ENCODE data around the gene TM2D3. TPM values are rescaled to one million over a fixed set of nuclear protein-coding genes. Genes with fewer than 3 reads are reported as not detected.

TM2D3 gene
- total RNA-seq, 4 donors from 2014 or later: 38.2 to 58.3 (median 50.7) TPM

DNA sequence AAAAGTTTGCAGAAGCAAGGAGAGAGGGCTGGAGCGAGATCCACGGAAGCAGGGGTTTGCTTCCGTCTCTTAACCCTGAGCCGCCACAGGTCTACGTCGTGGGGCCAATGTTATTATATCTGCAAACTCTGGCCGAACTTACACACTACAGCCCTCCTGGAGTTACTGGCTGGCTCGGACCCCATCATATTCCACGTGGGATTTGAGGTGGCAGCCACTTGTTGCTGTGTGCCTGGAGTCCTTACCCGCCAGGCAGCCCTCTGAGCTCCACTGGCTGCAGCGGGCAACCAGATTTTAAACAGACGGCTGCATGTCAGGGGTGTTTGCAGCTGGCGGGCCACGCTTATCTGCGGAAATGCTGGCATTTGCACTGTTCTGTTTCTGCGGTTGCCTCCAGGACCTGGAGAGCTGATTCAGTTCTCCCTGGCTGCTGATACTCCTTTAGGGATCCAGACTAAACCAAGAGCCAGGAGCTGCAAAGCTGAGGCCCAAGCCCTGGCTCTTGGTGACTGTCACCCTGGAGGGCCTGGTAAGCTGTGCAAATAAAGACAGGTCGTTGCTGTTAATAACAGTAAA is 34.7 kb downstream of the TM2D3 start:
- ATAC-seq: no peak
- Histone ChIP-seq H3K9me3 (no peaks in the 10 kb centered on the region), H3K27me3 (no peaks in the 10 kb centered on the region), H3K27ac (no peak overlapping the region), H3K36me3 (no peaks in the 10 kb centered on the region), H3K4me1 (peaks cover 0 to 57% (median 14%) of the 10 kb centered on the region in 3 donors), H3K4me3 (no peak overlapping the region)
- TF ChIP-seq EP300 (IDR thresholded peaks at IDR 0.05) (no peak), POLR2AphosphoS5 (IDR thresholded peaks at IDR 0.05) (no peak), POLR2A (IDR thresholded peaks at IDR 0.05) (no peak)
- TF ChIP-seq, protein P1, sequence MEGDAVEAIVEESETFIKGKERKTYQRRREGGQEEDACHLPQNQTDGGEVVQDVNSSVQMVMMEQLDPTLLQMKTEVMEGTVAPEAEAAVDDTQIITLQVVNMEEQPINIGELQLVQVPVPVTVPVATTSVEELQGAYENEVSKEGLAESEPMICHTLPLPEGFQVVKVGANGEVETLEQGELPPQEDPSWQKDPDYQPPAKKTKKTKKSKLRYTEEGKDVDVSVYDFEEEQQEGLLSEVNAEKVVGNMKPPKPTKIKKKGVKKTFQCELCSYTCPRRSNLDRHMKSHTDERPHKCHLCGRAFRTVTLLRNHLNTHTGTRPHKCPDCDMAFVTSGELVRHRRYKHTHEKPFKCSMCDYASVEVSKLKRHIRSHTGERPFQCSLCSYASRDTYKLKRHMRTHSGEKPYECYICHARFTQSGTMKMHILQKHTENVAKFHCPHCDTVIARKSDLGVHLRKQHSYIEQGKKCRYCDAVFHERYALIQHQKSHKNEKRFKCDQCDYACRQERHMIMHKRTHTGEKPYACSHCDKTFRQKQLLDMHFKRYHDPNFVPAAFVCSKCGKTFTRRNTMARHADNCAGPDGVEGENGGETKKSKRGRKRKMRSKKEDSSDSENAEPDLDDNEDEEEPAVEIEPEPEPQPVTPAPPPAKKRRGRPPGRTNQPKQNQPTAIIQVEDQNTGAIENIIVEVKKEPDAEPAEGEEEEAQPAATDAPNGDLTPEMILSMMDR (IDR thresholded peaks at IDR 0.05): no peak
- WGBS, 2 donors (ENCODE audit: low coverage in 1 of 2): 83 to 89% methylated on average over 9 to 10 of the region's 17 CpGs

DNA sequence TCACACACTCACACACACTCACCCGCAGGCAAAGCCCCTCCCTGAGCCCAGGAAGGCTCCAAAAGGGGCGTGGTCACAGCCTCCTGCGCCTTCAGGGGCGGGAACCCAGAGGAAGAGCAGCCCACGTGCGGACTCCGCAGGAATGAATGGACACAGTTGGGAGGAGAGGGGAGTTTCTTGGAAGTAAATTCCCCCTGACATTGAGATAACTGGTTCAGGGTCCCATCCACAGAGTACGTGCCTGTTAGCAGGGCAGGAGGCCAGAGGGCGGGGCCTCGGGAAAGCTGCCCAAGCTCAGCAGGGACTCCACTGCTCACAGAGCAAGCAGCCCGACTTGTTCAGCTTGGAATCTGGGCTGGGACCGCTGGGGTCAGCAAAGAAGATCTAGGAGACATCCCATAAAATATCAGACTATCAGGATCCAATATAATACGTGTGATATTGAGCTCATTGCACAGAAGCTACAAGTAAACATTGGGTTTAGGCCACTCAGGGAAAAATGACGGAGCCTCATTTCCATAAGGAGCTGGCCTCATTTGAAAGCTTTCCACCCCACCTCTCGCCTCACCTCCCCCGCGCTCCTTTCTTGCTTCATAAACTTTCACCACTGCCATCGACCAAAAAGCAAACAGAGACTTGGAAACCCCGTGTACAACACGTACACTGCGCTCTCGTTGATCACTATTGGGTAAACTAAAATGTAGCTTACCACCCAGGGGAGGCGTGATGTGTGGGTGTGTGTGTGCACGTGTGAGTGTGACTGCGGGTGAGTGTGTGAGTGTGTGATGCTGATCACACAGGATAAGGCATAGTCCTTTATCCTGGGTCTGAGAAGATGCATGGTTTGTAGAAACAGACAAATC is 36.0 kb downstream of the TM2D3 start:
- no peaks in the 10 kb centered on the region for H3K36me3 ChIP-seq

DNA sequence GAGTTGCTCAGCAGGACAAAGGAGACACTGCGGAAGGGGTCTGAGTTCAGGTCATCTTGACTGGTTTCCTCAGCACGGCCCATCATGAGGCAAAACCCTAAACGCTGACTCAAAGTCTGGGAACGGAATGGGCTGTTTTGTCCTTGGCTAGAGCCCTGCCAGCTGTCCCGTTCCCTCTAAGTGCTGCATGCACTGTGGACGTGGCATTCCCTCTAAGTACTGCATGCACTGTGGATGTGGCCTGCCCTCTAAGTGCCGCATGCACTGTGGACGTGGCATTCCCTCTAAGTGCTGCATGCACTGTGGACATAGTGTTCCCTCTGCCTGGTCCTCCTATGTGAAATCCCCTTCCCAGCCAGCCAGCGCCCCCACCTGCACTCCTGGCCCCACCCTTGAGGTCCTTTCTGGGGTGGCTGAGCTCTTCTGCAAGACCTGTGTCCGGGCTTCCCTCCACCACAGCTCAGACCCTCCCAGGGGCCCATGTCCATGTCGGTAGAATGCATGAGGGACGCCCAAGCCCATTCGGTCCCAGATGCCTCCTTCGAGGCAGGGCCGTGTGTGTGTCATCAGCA is 36.7 kb downstream of the TM2D3 start:
- Histone ChIP-seq H3K27me3 (no peaks in the 10 kb centered on the region), H3K4me1 (peaks cover 0 to 55% (median 14%) of the 10 kb centered on the region in 3 donors), H3K27ac (peak overlapping the region in 2 of 4 donors; percentile 59 to 65), H3K4me3 (no peak overlapping the region), H3K36me3 (no peaks in the 10 kb centered on the region), H3K9me3 (no peaks in the 10 kb centered on the region)
- TF ChIP-seq, protein P1 (IDR thresholded peaks at IDR 0.05): no peak
- TF ChIP-seq POLR2AphosphoS5 (IDR thresholded peaks at IDR 0.05) (no peak), POLR2A (IDR thresholded peaks at IDR 0.05) (no peak), EP300 (IDR thresholded peaks at IDR 0.05) (no peak)
- 32 to 67% methylated on average over 1 to 7 of the region's 15 CpGs for WGBS, 2 donors (ENCODE audit: low coverage in 1 of 2)
- peak; percentile 29 for ATAC-seq

More for the DNA sequence above, 36.0 kb downstream of the TM2D3 start:
- 22 to 34% methylated on average over 7 to 20 of the region's 25 CpGs for WGBS, 2 donors (ENCODE audit: low coverage in 1 of 2)
- ATAC-seq: peak; percentile 76
- Histone ChIP-seq H3K27me3 (no peaks in the 10 kb centered on the region), H3K9me3 (no peaks in the 10 kb centered on the region), H3K4me1 (peaks cover 0 to 62% (median 14%) of the 10 kb centered on the region in 3 donors), H3K27ac (peak overlapping the region in 3 of 4 donors; percentile 35 to 65 (median 59)), H3K4me3 (peak overlapping the region in 1 of 2 donors; percentile 22)
- TF ChIP-seq, protein P1 (IDR thresholded peaks at IDR 0.05): no peak
- TF ChIP-seq EP300 (IDR thresholded peaks at IDR 0.05) (no peak), POLR2AphosphoS5 (IDR thresholded peaks at IDR 0.05) (no peak), POLR2A (IDR thresholded peaks at IDR 0.05) (no peak)

DNA sequence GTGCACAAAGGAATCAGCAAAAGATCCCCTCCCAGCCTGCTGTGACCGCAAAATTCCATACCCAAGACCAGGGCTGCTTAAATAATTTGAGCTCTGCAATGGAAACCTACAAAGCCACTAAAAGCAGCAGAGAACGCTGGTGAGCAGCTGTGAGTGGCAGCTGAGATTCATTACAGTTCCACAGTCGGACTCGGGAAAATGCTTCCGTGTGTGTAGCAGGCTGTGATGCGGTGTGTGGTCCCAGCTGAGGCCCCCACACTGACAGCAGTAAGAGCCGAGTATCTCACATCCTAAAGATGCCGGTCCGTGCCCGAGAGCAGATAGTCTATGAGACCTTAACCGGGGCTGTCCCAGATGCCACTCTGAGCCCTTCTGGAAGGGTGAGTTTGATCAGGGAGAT is 37.4 kb downstream of the TM2D3 start:
- no peak overlapping the region for H3K4me3 ChIP-seq
- H3K27me3 ChIP-seq: no peaks in the 10 kb centered on the region
- 75 to 78% methylated on average over 1 to 4 of the region's 11 CpGs for WGBS, 2 donors (ENCODE audit: low coverage in 1 of 2)
- TF ChIP-seq EP300 (IDR thresholded peaks at IDR 0.05) (no peak), POLR2A (IDR thresholded peaks at IDR 0.05) (no peak), POLR2AphosphoS5 (IDR thresholded peaks at IDR 0.05) (no peak)
- TF ChIP-seq, protein P1 (IDR thresholded peaks at IDR 0.05): no peak
- no peaks in the 10 kb centered on the region for H3K36me3 ChIP-seq
- H3K4me1 ChIP-seq: peaks cover 0 to 49% (median 14%) of the 10 kb centered on the region in 3 donors
- H3K27ac ChIP-seq: peak overlapping the region in 2 of 4 donors; percentile 65 to 72
- ATAC-seq: no peak
- no peaks in the 10 kb centered on the region for H3K9me3 ChIP-seq

Measured in gastroesophageal sphincter (tissue), 4 donors.